Ascending aorta (tissue), 2 donors: ENCODE results near the gene TYMP. TPM values are rescaled to one million over a fixed set of nuclear protein-coding genes. Genes with fewer than 3 reads are reported as not detected.
"Not testable (repeated sequence)": the region's sequence is repeated elsewhere in the genome, so short reads cannot be mapped to it uniquely, and the experiment has no call there.

Experiments
- DNase-seq, 2 donors: peaks; one replicate each; pipeline ENCODE4 v3.0.0-alpha.2; 2019; ENCODE audit warnings: low spot score in 2 of 2
- H3K27ac ChIP-seq, 2 donors: fragments of 200-600 bp; sonication (generic); one replicate each; pipeline ENCODE4 v1.5.1; 2016 to 2017; ENCODE audit warnings: mild to moderate bottlenecking in 1 of 2
- H3K27me3 ChIP-seq: fragments of 200-600 bp; sonication (generic); one replicate; pipeline ENCODE4 v1.5.1; 2017
- H3K36me3 ChIP-seq, 2 donors: fragments of 200-600 bp; sonication (generic); one replicate each; pipeline ENCODE4 v1.5.1; 2016
- H3K4me1 ChIP-seq, 2 donors: fragments of 200-600 bp; sonication (generic); one replicate each; pipeline ENCODE4 v1.5.1; 2016 to 2017; ENCODE audit warnings: mild to moderate bottlenecking in 1 of 2
- H3K4me3 ChIP-seq, 2 donors: fragments of 200-600 bp; sonication (generic); one replicate each; pipeline ENCODE4 v1.5.1; 2016 to 2017; ENCODE audit warnings: mild to moderate bottlenecking in 1 of 2
- H3K9me3 ChIP-seq, 2 donors: fragments of 200-600 bp; sonication (generic); one replicate each; pipeline ENCODE4 v1.5.1; 2016
- intact Hi-C: fragments of 100-400 bp; cut with DNase I; formaldehyde crosslinking; loops from one replicate; pipeline ENCODE4 v1.15.1; 2023
- total RNA-seq: library from RNA; depleted of rRNA; stranded (reverse); fragments of >200 nt; gene quantifications from one replicate; pipeline ENCODE4 v1.1.0, GENCODE V29; 2016
- TF ChIP-seq, protein P1 (sequence below), 3 experiments: fragments of 200-600 bp in 2 of 3; fragments of 450-650 bp in 1 of 3; sonication (generic) in 2 of 3; IDR thresholded peaks; one replicate each; pipeline ENCODE4 v1.5.1; 2016 to 2019; ENCODE audit warnings: antibody characterized with exemption in 3 of 3, mild to moderate bottlenecking in 1 of 3, moderate library complexity in 1 of 3

The TYMP gene
- total RNA-seq, 1 donor from 2014 or later = 150 TPM

DNA sequence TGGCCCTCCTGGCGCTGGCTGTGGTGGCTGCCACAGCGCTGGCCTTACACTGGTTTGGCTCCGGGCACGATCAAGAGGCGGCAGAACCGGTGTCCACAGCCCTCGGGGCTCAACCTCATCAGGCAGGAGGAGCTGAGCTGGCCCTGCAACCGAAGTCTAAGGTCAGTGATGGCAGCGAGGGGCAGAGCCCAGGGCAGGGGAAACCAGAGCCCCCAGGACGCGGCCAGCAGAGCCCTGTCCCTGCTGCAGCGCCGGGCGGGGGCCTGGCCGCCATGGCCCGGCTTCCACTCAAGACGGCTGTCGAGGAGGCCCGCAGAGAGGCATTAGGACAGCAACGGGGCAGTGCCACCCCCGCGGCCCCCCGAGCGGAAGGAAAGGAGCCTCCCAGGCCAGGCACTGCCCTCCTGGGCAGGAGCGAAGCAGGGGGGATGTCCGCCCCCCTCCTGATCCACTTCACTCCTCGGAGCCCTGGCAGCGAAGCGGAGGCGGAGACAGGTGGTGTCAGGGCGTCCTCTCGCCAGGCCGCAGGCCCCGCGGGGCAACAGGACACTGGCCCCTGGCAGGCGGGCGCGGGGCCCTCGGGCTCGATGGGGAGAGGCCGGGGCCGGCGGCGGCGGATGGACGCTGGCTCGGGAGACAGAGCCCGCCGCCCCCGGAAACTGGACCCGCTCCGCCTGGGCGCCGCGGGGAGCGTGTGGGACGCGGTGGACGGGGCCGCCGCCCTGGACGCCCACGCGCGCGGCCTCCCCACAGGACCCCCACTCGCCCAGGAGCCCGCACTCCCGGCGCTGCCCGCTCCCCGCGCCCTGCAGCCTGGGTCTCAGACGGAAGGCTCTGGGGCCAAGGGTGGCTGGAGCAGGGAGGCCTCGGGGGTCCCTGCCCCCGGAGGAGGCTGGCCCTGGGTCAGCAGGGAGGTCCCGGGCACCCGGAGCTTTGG lies 16.8 kb upstream of the TYMP start:
- TF ChIP-seq, protein P1, sequence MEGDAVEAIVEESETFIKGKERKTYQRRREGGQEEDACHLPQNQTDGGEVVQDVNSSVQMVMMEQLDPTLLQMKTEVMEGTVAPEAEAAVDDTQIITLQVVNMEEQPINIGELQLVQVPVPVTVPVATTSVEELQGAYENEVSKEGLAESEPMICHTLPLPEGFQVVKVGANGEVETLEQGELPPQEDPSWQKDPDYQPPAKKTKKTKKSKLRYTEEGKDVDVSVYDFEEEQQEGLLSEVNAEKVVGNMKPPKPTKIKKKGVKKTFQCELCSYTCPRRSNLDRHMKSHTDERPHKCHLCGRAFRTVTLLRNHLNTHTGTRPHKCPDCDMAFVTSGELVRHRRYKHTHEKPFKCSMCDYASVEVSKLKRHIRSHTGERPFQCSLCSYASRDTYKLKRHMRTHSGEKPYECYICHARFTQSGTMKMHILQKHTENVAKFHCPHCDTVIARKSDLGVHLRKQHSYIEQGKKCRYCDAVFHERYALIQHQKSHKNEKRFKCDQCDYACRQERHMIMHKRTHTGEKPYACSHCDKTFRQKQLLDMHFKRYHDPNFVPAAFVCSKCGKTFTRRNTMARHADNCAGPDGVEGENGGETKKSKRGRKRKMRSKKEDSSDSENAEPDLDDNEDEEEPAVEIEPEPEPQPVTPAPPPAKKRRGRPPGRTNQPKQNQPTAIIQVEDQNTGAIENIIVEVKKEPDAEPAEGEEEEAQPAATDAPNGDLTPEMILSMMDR (IDR thresholded peaks at IDR 0.05) = no peak
- H3K27me3 ChIP-seq = peaks cover 19% of the 10 kb centered on the region
- intact Hi-C loops = no loop called here

DNA sequence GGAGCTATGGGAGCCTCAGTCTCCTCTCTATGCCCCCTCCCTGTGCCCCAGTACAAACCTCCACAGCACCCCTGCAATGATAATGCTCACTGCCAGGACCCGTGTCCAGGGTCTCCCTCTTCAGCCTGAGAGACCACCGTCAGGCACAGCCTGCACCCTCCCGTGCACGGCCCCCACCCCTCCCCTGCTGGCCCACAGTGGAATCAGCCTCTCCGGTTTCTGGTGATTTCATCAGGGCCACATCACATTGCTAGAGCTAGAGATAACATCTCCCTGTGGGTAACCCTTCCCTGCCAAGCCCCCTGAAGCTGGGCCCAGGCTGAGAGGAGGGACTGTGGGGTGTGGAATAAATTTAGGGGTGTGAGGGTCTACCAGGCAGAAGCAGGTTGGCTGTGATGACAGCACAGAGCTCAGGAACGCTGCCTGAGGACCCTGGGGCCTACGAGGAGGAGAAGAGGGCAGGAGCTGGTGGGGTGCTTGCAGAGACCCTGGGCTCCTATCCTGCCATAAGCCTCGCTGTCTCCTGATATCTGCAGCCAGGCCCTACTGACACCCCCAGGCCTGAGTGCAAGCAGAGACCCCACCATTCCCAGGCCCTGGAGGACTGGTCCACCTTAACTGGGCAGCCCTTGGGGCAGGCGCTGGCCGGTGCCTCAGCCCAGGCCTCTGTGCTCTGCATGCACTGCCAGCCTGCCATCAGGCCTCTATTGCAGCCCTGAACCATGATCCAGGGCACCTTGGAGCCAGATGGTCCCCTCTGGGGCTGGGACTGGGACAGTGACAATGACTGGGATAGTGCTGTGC lies 15.9 kb upstream of the TYMP start, which contains the start of gene KLHDC7B:
Gene KLHDC7B (plus strand): TSS at position 378 of the 804 bp plus-strand sequence. CDS start 345 bp downstream, at position 723.
- TF ChIP-seq, protein P1 (IDR thresholded peaks at IDR 0.05) = no peak
- DNase-seq = no peak
- H3K4me3 ChIP-seq = no peak within 1 kb of the TSS
- no peaks in the 10 kb centered on the region for H3K36me3 ChIP-seq
- peaks cover 8 to 10% of the 10 kb centered on the region in 2 donors for H3K4me1 ChIP-seq
- H3K27me3 ChIP-seq = peaks cover 19% of the 10 kb centered on the region
- intact Hi-C loops = no loop called here
- no peaks in the 10 kb centered on the region for H3K9me3 ChIP-seq
- H3K27ac ChIP-seq = no peak within 1 kb of the TSS

More for the DNA sequence above, 16.8 kb upstream of the TYMP start:
- Histone ChIP-seq H3K9me3 (no peaks in the 10 kb centered on the region), H3K27ac (no peak overlapping the region), H3K4me3 (no peak overlapping the region), H3K36me3 (no peaks in the 10 kb centered on the region), H3K4me1 (peaks cover 8 to 10% of the 10 kb centered on the region in 2 donors)
- DNase-seq = no peak

DNA sequence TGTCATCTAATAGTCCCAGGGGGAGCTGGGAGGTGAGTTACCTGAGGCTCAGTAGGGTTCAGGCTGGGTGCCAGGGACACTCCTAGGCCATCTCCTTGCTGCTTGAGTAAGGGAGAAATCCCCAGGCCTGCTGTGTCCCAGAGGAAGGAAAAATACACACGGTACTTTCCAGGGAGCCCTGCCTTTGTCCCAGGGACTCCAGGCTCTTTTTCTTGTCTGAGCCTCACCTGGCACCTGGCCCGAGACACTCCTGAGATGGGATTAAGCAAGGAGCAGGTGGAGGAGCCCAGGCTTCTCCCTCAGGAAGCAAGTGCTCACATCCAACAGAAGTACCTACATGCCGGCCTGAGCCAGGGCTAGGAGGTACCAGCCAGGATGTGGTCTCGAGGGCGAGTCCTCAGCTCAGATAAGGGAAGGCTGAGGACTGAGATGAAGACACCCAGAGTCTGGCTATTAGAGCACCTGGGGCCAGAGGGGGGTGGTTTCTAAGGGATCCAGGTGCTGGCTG lies 15.0 kb upstream of the TYMP start:
- H3K27me3 ChIP-seq = peaks cover 19% of the 10 kb centered on the region
- no peaks in the 10 kb centered on the region for H3K36me3 ChIP-seq
- peaks cover 8 to 10% of the 10 kb centered on the region in 2 donors for H3K4me1 ChIP-seq
- intact Hi-C loops = no loop called here
- H3K27ac ChIP-seq = no peak overlapping the region
- TF ChIP-seq, protein P1 (IDR thresholded peaks at IDR 0.05) = no peak
- DNase-seq = no peak
- H3K9me3 ChIP-seq = no peaks in the 10 kb centered on the region
- no peak overlapping the region for H3K4me3 ChIP-seq

DNA sequence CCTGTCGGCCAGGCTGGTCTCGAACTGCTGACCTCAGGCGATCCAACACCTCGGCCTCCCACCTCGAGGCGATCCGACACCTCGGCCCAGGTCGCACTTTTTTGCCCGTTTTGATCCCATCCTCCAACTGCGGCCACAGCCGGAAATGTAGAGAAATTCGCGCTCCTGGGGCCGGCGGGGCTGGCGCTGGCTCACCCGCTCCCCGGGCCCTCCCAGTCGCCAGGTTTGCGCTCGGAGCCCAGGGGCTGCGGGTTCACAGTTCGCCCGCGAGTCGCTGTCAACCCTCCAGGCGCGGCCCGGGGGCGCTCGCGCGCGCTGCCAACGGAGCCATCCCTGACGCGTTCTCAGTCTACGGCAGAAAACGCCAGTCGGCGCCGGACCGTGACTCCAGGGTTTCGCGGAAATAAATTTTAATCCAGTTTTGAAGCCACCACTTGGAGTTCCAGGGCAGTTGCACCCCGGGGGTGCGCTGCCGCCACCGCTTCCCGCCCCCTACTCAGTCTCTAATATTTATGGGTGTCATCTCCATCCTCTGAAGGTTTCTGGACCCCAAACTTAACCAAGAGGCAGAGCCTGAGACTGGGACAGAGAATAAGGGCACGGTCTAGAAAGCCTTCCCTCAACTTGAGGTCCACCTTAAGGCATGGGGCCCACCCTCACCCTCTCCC lies 14.4 kb upstream of the TYMP start:
- H3K4me1 ChIP-seq = peaks cover 8 to 10% of the 10 kb centered on the region in 2 donors
- peak in 1 of 2 donors; percentile 87 for DNase-seq
- TF ChIP-seq, protein P1 (IDR thresholded peaks at IDR 0.05) = peak in 2 of 3 experiments; percentile 42 to 54
- intact Hi-C loops = no loop called here
- H3K9me3 ChIP-seq = no peaks in the 10 kb centered on the region
- H3K27ac ChIP-seq = no peak overlapping the region
- H3K36me3 ChIP-seq = no peaks in the 10 kb centered on the region
- H3K27me3 ChIP-seq = peaks cover 16% of the 10 kb centered on the region
- H3K4me3 ChIP-seq = peak overlapping the region; percentile 37 to 48

DNA sequence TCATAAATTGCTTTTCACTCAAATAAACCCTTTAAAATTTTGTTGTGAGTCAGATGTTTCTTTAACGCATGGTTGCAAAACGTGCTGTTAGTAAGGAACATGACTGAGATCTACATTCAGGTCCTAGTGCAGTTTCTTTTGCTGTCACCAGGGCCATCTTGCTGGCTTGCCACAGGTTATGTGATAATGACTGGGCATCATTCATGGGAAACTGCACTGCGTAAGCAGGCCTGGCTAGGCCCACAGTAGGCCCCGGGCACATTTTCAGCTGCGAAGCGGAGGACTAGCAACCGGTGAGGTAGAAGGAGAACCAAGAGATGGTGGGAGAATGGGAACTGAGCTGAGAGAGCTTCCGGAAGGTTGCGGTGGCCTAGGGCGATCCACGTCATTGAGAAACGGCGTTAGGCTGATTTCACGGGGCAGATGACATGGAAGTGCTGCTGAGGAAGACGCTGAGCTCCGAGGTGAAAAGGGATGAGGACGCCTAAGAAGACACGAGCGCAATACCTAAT lies 12.7 kb upstream of the TYMP start:
- Histone ChIP-seq H3K4me3 (no peak overlapping the region), H3K36me3 (no peaks in the 10 kb centered on the region), H3K27ac (peak overlapping the region in 1 of 2 donors; percentile 5), H3K27me3 (peaks cover 3% of the 10 kb centered on the region), H3K9me3 (no peaks in the 10 kb centered on the region), H3K4me1 (peaks cover 3 to 6% of the 10 kb centered on the region in 2 donors)
- DNase-seq = no peak
- TF ChIP-seq, protein P1 (IDR thresholded peaks at IDR 0.05) = peak in 1 of 3 experiments; percentile 9
- intact Hi-C loops = no loop called here

DNA sequence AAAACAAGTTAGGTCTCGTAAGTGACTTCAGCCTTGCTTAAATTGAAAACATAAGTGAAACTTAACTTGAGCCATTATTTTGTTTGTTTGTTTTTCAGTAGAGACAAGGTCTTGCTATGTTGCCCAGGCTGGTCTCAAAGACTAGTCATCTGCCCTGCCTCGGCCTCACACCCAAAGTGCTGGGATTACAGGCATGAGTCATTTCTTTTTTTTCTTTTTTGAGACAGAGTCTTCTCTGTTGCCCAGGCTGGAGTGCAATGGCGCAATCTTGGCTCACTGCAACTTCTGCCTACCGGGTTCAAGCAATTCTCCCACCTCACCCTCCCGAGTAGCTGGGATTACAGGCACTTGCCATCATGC lies 11.8 kb upstream of the TYMP start:
- H3K27me3 ChIP-seq, H3K4me1 ChIP-seq, intact Hi-C loops, H3K36me3 ChIP-seq, H3K4me3 ChIP-seq, DNase-seq, H3K9me3 ChIP-seq: not testable (repeated sequence)
- peak overlapping the region in 1 of 2 donors; percentile 57 for H3K27ac ChIP-seq
